Tibial nerve (tissue), 3 donors: ENCODE data around the gene ABHD12.

Source experiments
- CTCF ChIP-seq, 5 experiments: fragments of 200-600 bp in 3 of 5; fragments of 450-650 bp in 2 of 5; sonication (generic) in 3 of 5; IDR thresholded peaks; one replicate each; pipeline ENCODE4 v1.5.1; 2016 to 2019; ENCODE audit warnings: antibody characterized with exemption in 5 of 5, mild to moderate bottlenecking in 3 of 5, moderate library complexity in 2 of 5
- POLR2A ChIP-seq, 2 donors: fragments of 450-650 bp; IDR thresholded peaks; one replicate each; pipeline ENCODE4 v1.6.1; 2017; ENCODE audit warnings: antibody characterized with exemption in 2 of 2, mild to moderate bottlenecking in 2 of 2, moderate library complexity in 2 of 2

- no peak for TF ChIP-seq POLR2A (IDR thresholded peaks at IDR 0.05)
- no peak for TF ChIP-seq CTCF (IDR thresholded peaks at IDR 0.05)
Measured at GRCh38 chr20:25269833-25270170, 120.8 kb downstream of the ABHD12 start.
